ENCODE results near the gene TCL1A. TPM values are rescaled to one million over a fixed set of nuclear protein-coding genes. Genes with fewer than 3 reads are reported as not detected.
"Not testable (repeated sequence)": the region's sequence is repeated elsewhere in the genome, so short reads cannot be mapped to it uniquely, and the experiment has no call there.

TCL1A gene
- total RNA-seq, 1 experiment from 2014 or later = 1.1 TPM

DNA sequence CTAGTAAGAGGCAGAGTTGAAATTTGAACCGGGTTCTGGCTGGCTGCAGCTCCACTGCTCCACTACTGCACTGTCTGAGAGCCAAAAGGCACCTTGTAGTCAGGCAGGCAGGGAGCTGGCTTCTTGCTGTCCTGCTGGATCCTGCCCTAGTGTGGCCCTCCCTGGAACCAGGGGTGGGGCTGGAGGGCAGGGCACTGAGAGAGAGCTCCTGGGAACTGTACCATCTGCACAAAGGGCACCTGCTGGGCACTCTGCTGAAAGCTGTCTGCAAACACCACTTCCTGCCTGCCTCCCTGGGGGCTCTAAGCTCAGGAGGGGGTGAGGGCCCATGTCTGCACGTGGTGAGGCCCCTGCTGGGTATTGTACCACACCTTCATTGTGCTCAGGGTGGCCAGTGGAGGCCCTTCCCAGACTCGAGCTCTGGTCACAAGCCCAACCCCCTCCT lies 46.7 kb downstream of the TCL1A start (continued):
- TF ChIP-seq ESRRA (CRISPR knock-in tag; IDR thresholded peaks at IDR 0.05; ENCODE audit: borderline replicate concordance) = no peak

DNA sequence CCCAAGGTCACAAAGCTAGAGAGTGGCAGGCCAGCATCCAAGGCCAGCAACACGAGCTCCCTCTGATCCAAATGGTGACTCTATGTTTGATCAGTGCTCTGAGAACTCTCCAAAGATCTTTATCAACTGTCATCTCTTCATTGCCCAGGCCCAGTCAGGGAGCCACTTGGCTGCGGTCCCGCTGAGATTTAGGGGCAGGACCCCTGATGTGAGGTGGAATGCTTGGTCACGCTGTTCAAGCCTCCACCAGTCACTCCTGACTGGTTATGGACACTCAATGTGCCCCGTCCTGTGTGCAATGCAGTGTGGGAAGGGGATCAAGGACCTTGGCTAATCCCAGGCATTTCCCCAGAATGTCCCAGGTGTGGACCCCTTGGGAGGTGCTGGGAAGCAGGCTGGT lies 47.5 kb downstream of the TCL1A start:
- no peak overlapping the region for H3K27ac Mint-ChIP-seq
- DNase-seq (ENCODE audit: low spot score) = no peak
- H3K4me3 Mint-ChIP-seq = no peak overlapping the region
- no peak for ATAC-seq
- peaks cover 37% of the 10 kb centered on the region for H3K27me3 Mint-ChIP-seq (ENCODE audit: low read depth)
- TF ChIP-seq TEAD1 (CRISPR knock-in tag; IDR thresholded peaks at IDR 0.05) (no peak), ETV6 (CRISPR knock-in tag; IDR thresholded peaks at IDR 0.05) (no peak)
- H3K9me3 Mint-ChIP-seq = no peaks in the 10 kb centered on the region
- ChIA-PET POLR2A (no interaction called here), CTCF (interaction anchor here (0.8 to 3.4 kb wide), 8 partner anchors 14 to 432 kb away, joined by 5 to 19 read pairs (median 6); partner anchors contain the start of gene TCL1B)
- H3K4me1 Mint-ChIP-seq = peaks cover 25% of the 10 kb centered on the region
- H3K36me3 Mint-ChIP-seq = no peaks in the 10 kb centered on the region

DNA sequence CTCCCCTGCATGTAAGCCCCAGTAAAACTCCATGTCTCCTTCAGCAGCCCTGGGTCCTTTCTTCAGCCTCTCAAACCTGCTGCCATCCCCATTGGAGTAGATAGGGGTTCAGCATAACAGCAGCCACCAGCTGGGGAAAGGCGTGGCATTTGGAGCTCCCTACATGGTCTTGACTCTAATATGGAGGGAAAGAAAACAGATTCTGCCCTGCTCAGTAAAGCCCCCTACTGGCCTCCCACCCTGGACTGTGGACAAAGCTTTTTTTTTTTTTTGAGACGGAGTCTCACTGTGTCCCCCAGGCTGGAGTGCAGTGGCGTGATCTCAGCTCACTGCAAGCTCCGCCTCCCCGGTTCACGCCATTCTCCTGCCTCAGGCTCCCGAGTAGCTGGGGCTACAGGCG lies 48.4 kb downstream of the TCL1A start:
- not testable (repeated sequence) for H3K4me3 Mint-ChIP-seq, H3K36me3 Mint-ChIP-seq, H3K9me3 Mint-ChIP-seq, H3K27ac Mint-ChIP-seq
- ATAC-seq (peak; percentile 69), DNase-seq (ENCODE audit: low spot score) (peak; percentile 28)
- CTCF ChIA-PET = interaction anchor here (0.6 to 3.4 kb wide), 21 partner anchors 9 to 433 kb away, joined by 3 to 19 read pairs (median 5); no protein-coding TSS in a partner anchor
- POLR2A ChIA-PET = interaction anchor here (0.7 kb wide), 1 partner anchor 56 kb away, joined by 4 read pairs; no protein-coding TSS in a partner anchor
- peaks cover 29% of the 10 kb centered on the region for H3K27me3 Mint-ChIP-seq (ENCODE audit: low read depth)
- peaks cover 33% of the 10 kb centered on the region for H3K4me1 Mint-ChIP-seq

GRCh38 chr14:95664546-95664945 lies 49.4 kb downstream of the TCL1A start:
- Mint-ChIP-seq H3K36me3 (no peaks in the 10 kb centered on the region), H3K9me3 (no peaks in the 10 kb centered on the region), H3K4me1 (peaks cover 30% of the 10 kb centered on the region), H3K4me3 (no peak overlapping the region), H3K27me3 (ENCODE audit: low read depth) (peaks cover 21% of the 10 kb centered on the region), H3K27ac (no peak overlapping the region)
- ATAC-seq (no peak), DNase-seq (ENCODE audit: low spot score) (no peak)
- ChIA-PET POLR2A (no interaction called here), CTCF (interaction anchor here (0.6 to 2.0 kb wide), 6 partner anchors 9 to 434 kb away, joined by 3 to 7 read pairs (median 3); no protein-coding TSS in a partner anchor)
- TF ChIP-seq ESRRA (CRISPR knock-in tag; IDR thresholded peaks at IDR 0.05; ENCODE audit: borderline replicate concordance) = no peak
- TF ChIP-seq ZNF263 (CRISPR knock-in tag; IDR thresholded peaks at IDR 0.05; ENCODE audit: low read depth) = no peak
- TF ChIP-seq ATF6 (CRISPR knock-in tag; IDR thresholded peaks at IDR 0.05) = no peak
- TF ChIP-seq PRRX2 (CRISPR knock-in tag; IDR thresholded peaks at IDR 0.05) = no peak
- no peak for TF ChIP-seq ELF4 (CRISPR knock-in tag; IDR thresholded peaks at IDR 0.05; ENCODE audit: low read depth)

- DNase-seq (ENCODE audit: low spot score) = no peak
- peaks cover 20% of the 10 kb centered on the region for H3K27me3 Mint-ChIP-seq (ENCODE audit: low read depth)
- no peak overlapping the region for H3K27ac Mint-ChIP-seq
- H3K4me1 Mint-ChIP-seq = peaks cover 30% of the 10 kb centered on the region
- ATAC-seq = no peak
- no peaks in the 10 kb centered on the region for H3K36me3 Mint-ChIP-seq
- H3K9me3 Mint-ChIP-seq = no peaks in the 10 kb centered on the region
- ChIA-PET CTCF (interaction anchor here (1.3 to 2.0 kb wide), 2 partner anchors 16 to 55 kb away, joined by 3 to 7 read pairs; no protein-coding TSS in a partner anchor), POLR2A (no interaction called here)
- TF ChIP-seq ZNF281 (CRISPR knock-in tag; IDR thresholded peaks at IDR 0.05) = no peak
- TF ChIP-seq TP53 (CRISPR knock-in tag; IDR thresholded peaks at IDR 0.05) = no peak
- no peak for TF ChIP-seq ATF1 (CRISPR knock-in tag; IDR thresholded peaks at IDR 0.05)
- TF ChIP-seq CBFB (CRISPR knock-in tag; IDR thresholded peaks at IDR 0.05; ENCODE audit: low read depth) = no peak
- TF ChIP-seq ZNF317 (CRISPR knock-in tag; IDR thresholded peaks at IDR 0.05; ENCODE audit: borderline replicate concordance, low read depth) = no peak
- no peak for TF ChIP-seq NFE2L1 (CRISPR knock-in tag; IDR thresholded peaks at IDR 0.05)
- TF ChIP-seq SP1 (CRISPR knock-in tag; conservative IDR thresholded peaks at IDR 0.05) = no peak
- no peak for TF ChIP-seq ELF4 (CRISPR knock-in tag; IDR thresholded peaks at IDR 0.05; ENCODE audit: low read depth)
- TF ChIP-seq, protein P1, sequence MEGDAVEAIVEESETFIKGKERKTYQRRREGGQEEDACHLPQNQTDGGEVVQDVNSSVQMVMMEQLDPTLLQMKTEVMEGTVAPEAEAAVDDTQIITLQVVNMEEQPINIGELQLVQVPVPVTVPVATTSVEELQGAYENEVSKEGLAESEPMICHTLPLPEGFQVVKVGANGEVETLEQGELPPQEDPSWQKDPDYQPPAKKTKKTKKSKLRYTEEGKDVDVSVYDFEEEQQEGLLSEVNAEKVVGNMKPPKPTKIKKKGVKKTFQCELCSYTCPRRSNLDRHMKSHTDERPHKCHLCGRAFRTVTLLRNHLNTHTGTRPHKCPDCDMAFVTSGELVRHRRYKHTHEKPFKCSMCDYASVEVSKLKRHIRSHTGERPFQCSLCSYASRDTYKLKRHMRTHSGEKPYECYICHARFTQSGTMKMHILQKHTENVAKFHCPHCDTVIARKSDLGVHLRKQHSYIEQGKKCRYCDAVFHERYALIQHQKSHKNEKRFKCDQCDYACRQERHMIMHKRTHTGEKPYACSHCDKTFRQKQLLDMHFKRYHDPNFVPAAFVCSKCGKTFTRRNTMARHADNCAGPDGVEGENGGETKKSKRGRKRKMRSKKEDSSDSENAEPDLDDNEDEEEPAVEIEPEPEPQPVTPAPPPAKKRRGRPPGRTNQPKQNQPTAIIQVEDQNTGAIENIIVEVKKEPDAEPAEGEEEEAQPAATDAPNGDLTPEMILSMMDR (IDR thresholded peaks at IDR 0.05) = no peak
- no peak for TF ChIP-seq MAX (CRISPR knock-in tag; IDR thresholded peaks at IDR 0.05)
- H3K4me3 Mint-ChIP-seq = no peak overlapping the region
Observed at GRCh38 chr14:95664066-95664465, 49.9 kb downstream of the TCL1A start.

Measured in WTC11 (cell line).